ENCODE measurements around the gene KLHL21.
A peak's percentile ranks its signal among the peaks of the same experiment; 100 is the strongest.

The KLHL21 gene

GRCh38 chr1:6554031-6554906 lies 48.4 kb downstream of the KLHL21 start, which contains the start of gene NOL9:
Gene NOL9 (minus strand): TSS chr1:6554513. CDS start chr1:6554502, 11 bp downstream.
- TF ChIP-seq CTCF (IDR thresholded peaks at IDR 0.05; ENCODE audit: extremely low read depth, insufficient read depth, missing control alignments): peak; percentile 96
- in situ Hi-C loops (cut with MboI; ENCODE audit: low pct_unique_long_range_greater_than_20kb, low sequenced_read_pairs, unreplicated experiment): no loop called here
- DNase-seq (ENCODE audit: low spot score): peak; percentile 98

GRCh38 chr1:6547301-6547700 lies 55.4 kb downstream of the KLHL21 start:
- no peak for DNase-seq (ENCODE audit: low spot score)
- in situ Hi-C loops (cut with MboI; ENCODE audit: low pct_unique_long_range_greater_than_20kb, low sequenced_read_pairs, unreplicated experiment): no loop called here
- no peak for TF ChIP-seq CTCF (IDR thresholded peaks at IDR 0.05; ENCODE audit: extremely low read depth, insufficient read depth, missing control alignments)

GRCh38 chr1:6546326-6546725 lies 56.3 kb downstream of the KLHL21 start:
- TF ChIP-seq CTCF (IDR thresholded peaks at IDR 0.05; ENCODE audit: extremely low read depth, insufficient read depth, missing control alignments): no peak
- in situ Hi-C loops (cut with MboI; ENCODE audit: low pct_unique_long_range_greater_than_20kb, low sequenced_read_pairs, unreplicated experiment): no loop called here

GRCh38 chr1:6545276-6546112 lies 57.2 kb downstream of the KLHL21 start:
- in situ Hi-C loops (cut with MboI; ENCODE audit: low pct_unique_long_range_greater_than_20kb, low sequenced_read_pairs, unreplicated experiment): no loop called here
- no peak for TF ChIP-seq CTCF (IDR thresholded peaks at IDR 0.05; ENCODE audit: extremely low read depth, insufficient read depth, missing control alignments)
- DNase-seq (ENCODE audit: low spot score): no peak

More at GRCh38 chr1:6546326-6546725, 56.3 kb downstream of the KLHL21 start:
- DNase-seq (ENCODE audit: low spot score): no peak

GRCh38 chr1:6544831-6545230 lies 57.8 kb downstream of the KLHL21 start:
- in situ Hi-C loops (cut with MboI; ENCODE audit: low pct_unique_long_range_greater_than_20kb, low sequenced_read_pairs, unreplicated experiment): no loop called here
- no peak for DNase-seq (ENCODE audit: low spot score)
- TF ChIP-seq CTCF (IDR thresholded peaks at IDR 0.05; ENCODE audit: extremely low read depth, insufficient read depth, missing control alignments): no peak
